Activated CD8-positive, alpha-beta memory T cell treated with anti-CD3 and anti-CD28 coated beads, Interleukin-2, amount 50 U/mL, for 4 hours (primary cell): ENCODE data around the gene PIWIL4.
"Not testable (repeated sequence)": the region's sequence is repeated elsewhere in the genome, so short reads cannot be mapped to it uniquely, and the experiment has no call there.

Source experiments
- DNase-seq: peaks from one replicate; pipeline ENCODE4 v3.0.0-alpha.2; 2020

Gene PIWIL4

DNA sequence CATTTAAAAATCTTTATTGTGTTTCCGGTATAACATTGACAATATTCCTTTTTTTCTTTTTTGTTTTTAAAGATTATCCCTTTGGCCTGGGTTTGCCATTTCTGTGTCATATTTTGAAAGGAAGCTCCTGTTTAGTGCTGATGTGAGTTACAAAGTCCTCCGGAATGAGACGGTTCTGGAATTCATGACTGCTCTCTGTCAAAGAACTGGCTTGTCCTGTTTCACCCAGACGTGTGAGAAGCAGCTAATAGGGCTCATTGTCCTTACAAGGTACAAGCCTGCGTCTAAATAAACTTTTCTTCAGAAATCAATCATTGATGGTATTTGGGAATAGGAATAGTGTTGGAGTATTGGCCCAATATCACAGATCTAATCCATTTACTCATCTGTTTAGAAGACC is 19.8 kb downstream of the PIWIL4 start:
- DNase-seq, result no peak

DNA sequence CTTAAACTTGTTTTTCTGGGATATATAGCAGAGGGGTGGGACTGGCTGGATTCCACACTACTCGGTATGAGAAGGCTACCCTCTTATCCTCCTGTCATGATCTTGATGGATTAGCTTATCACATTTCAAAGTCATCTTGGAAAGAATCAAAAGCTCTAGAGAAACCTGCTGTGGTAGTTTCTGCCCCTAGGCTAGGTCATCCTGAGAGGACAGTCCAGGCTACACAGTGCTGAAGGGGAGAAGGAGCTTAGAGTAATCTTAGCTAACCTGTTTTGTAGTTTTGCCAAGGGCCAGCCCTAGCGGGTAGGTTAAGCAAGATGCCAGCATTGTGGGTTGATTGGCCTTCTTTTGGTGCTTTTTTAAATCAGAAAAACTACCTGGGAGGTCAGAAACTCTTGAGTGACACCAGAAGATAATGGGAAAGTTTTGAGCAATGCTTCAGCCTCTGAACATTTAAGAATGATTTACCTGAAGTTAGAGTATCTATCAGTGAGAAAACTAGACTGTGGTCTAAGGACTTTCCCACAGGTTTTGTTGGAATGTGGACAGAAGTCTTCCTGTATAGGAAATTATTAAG is 21.3 kb downstream of the PIWIL4 start:
- no peak for DNase-seq

DNA sequence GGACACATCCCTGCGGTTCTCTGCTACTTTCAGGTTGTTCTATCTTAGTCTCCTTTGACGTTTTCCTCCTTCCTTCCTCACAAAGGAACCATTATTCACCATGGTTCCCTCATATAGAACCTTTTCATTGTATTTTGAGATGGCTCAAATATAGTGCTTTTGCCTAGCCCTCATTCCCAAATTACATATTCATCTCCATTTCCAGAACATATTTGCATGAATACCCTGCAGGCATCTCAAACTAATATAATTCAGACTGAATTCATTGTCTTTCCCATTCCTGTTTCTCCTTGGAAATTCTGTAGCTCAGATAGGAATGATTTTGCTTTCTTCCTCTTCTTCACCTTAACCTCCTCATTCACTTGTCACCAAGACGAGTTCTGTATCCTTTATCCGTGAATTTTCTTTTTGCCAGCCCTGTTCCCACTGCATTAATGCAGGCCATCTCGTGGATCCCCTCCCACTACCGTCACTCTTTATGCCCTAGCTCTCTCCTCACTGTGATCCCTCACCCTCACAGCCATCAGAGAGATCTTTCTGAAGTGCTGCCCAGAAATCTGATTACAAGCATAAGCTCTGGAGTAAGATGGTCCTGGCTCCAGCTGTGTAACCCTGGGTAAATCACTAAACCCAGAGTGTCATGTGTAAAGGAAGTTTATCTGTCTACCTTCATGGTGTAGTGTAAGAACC is 23.3 kb downstream of the PIWIL4 start:
- DNase-seq, result no peak

DNA sequence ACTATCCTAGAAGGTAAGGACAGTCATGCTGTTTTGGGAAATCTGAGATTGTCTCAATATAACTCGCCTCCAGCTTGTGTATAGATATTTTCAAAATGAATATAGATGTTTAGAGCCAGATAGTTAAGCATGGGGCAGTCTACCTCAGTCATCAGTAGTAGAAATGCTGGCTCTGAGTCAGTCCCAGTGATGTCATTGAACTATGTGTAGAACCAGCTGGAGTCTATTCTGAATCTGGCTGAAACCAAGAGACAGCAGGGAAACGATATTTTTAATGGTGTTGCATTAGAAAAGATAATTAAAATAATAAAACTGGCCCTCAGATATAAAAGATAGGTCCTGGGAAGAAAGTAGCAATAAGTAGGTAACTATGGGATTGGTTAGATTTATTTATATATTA is 25.9 kb downstream of the PIWIL4 start:
- no peak for DNase-seq

DNA sequence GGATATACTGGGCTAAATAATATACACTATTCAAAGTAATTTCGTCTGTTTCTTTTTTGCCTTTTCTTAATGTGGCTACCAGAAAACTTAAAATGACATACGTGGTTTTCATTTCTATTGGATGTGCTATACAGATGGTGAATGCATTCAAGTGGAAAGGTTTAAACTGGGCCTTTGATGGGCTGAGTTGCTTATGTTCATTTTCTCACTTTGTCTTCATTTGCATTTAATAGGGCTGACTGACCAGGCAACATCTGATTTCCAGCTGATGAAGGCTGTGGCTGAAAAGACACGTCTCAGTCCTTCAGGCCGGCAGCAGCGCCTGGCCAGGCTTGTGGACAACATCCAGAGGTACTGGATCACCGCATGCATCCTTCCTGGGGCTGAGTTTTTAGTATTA is 27.9 kb downstream of the PIWIL4 start:
- DNase-seq, result no peak

DNA sequence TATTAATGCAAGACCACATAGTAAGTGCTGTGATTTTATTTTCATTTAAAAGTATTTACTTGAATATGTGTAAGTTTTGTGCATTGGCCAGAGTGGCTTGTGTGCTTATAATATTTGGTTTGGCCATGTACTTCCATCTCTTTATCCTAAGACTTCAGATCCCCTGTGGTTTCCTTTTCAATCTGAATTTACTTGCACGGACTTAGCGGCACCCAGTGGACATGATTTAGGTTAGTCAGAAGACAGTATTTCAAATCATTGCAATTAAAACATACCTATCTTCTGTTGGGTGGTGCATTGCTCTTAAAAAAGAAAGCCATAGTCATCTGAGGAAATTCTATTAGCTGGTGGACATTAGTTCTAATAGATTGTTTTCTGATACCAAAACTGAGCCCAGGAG is 30.7 kb downstream of the PIWIL4 start:
- no peak for DNase-seq

DNA sequence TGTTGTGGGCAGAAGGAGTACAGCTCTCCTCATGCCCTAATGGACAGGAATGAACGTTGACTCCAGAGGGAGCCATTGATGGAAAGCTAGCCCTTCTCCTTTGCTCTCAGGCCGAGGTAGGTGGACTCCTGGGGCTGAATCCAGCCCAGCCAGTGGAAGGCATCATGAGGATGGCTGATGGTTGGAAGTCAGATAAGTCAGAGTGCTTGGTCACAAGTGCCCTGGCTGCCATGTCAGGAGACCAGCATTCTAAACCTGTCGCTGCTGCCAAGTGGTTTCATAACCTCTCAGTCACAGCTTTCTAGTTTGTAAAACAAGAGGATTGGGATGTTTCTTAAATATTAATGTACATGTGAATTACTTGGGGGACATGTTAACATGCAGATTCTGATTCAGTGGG is 32.3 kb downstream of the PIWIL4 start:
- no peak for DNase-seq

DNA sequence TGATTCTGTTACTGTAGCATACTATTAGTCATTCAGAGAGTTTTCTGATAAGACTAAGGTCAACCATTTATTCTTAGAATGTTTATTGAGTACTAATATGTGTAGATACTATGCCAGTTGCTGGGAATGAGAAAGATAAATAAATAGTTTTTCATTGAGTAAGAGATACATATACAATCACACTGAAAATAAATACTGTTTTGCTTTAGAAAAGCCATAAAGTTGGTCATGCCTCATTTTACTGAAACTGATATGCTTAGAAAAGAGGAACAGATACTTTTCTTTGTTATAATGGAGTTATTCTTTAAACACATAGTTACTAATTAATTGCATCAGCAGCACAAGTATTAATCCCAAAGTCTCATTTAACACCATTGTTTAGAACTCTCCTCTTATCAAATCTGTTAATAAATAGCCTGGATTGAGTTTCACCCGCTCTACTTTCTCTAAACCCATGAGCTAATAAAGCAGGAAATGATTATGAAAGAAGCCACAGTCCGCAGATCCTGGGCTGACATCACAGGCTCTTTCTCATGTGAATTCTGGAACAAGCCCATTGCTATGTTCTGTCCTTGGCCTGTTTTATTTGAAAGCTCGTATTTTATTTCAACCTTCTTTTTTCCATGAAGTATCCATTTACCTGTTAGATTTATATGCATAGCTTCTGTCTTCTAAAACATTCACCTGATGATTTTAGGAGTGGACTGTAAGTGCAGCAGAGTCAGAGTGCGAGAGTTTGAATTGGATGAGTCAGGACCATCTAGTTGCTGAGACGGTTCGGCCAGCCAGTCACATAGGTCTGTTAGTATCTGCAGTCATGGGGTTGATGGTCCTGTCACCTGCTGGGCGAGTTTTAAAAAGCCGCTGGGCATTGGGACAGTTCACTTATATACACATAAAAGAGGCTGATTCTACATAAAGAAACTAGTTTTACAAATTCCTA is 35.5 kb downstream of the PIWIL4 start:
- peak; percentile 38 for DNase-seq

DNA sequence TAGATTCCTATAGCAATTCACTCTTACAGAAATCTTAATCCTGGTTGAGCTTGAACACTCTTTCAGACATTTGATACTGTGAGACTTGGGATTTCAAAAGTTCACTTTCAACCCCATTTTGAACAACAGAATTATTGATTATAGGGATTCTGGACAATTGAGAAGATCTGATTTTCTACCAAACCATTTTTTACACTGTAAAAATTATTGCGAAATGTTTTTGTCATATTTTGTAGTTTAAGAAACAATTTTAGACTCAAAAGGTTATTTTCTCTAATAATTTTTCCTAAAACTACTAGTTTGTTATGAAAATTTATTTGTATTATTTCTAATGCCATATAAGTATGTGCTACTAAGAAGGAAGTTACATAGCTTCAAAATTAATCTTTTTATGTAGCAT is 36.4 kb downstream of the PIWIL4 start:
- no peak for DNase-seq

DNA sequence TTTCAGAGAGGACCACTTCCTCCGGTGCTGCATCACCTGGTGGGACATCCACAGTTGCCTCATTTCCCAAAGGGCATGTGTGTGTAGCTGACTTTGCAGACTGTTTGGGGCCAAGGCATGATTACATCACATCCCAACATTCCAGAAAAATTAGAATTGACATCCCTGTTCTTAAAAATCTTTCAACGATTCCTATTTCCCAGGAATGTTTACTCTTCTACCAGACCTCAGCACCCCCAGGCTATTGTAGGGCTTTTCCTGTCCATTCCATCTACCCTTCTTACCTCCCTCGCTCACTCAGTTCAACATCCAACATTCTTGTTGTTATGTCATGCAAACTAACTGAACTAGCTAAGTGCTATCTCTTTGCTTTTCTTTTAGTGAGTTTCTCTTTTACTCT is 37.3 kb downstream of the PIWIL4 start:
- no peak for DNase-seq

DNA sequence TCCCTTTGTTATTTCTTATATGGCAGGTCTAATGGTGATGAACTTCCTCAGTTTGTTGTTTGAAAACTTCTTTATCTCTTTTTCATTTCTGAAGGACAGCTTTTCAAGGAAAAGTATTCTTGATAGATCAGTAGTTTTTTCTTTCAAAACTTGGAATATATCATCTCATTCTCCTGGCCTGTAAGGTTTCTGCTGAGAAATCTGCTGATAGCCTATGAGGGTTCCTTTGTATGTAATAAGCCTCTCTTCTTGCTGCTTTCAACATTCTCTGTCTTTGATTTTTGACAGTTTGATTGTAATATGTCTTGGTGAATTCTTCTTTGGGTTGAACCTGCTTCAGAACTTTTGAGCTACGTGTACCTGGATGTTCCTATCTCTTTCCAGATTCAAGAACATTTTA is 46.0 kb downstream of the PIWIL4 start:
- no peak for DNase-seq

DNA sequence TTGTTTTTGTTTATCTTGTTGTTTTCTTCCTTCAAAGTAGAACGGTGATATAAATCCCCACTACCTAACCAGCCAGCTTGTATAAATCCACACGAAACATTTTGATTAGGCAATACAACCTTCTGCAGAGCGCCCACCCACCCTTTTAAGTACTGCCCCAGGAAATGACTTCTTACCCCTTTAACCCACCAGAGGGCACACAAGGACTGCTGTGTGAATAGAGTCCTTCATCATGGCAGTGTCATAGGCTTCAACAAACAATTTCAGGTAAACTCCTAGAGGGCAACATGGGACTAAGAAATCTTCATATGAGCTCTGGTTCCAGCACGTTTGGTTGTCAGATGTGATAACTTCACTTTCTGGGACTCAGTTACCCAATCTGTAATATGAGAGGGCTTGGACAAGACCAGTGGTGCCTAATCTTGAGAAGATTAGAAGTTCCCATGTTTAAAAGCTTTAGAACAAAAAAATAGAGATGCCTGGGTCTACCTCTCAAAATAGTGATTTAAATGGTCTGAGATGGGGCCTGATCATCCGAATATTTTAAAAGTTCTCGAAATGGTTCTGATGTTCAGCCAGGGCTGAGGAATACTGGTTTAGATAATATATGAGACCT is 56.1 kb downstream of the PIWIL4 start:
- peak; percentile 17 for DNase-seq

DNA sequence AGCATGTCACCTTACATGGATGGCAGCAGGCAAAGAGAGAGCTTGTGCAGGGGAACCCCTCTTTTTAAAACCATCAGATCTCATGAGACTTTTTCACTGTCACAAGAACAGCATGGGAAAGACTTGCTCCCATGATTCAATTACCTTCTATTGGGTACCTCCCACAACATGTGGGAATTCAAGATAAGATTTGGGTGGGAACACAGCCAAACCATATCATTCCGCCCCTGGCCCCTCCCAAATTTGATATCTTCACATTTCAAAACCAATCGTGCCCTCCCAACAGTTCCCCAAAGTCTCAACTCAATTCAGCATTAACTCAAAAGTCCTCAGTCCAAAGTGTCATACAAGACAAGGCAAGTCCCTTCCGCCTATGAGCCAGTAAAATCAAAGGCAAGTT is 58.3 kb downstream of the PIWIL4 start:
- DNase-seq, result not testable (repeated sequence)

DNA sequence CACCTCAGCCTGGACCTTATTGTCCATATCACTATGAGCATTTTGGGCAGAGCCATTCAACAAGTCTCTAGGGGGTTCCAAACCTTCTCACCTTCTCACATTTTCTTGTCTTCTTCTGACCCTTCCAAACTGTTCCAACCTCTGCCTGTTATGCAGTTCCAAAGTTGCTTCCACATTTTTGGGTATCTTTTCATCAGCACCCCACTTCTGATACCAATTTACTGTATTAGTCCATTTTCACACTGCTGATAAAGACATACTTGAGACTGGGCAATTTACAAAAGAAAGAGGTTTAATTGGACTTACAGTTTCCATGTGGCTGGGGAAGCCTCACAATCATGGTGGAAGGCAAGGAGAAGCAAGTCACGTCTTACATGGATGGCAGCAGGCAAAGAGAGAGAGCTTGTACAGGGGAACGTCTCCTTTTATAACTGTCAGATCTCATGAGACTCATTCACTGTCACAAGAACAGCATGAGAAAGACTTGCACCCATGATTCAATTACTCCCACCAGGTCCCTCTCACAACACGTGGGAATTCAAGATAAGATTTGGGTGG is 59.9 kb downstream of the PIWIL4 start:
- not testable (repeated sequence) for DNase-seq

DNA sequence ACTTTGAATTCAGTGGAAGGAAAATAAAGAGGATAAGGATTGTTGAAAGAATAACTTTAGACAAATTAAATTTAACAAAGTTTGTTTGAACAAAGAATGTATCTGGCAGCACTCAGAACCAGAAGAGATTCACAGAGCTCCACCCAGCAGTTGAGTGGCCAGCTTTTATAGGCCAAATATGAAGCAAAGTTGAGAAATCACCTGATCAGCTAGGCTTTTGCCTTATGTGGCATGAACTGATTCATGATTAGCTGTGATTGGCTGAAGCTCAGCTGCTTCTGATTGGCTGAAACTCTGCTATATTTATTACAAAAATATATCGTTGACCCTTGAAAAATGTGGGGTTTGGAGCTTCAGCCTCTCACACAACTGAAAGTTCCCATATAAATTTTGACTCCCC is 62.6 kb downstream of the PIWIL4 start:
- no peak for DNase-seq

DNA sequence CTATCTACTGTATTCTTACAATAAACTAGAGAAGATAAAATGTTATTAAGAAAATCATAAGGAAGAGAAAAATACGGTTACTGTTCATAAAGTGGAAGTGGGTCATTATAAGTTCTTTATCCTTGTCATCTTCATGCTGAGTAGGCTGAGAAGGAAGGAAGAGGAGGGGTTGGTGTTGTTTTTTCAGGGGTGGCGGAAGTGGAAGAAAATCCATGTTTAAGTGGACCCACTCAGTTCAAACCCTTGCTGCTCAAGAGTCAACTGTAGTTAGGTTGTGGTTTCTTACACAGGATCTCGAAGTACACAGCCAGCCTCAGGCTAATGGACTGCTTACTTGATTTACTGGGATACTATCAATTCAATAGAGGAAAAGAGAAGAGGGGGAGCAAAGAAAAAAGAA is 63.1 kb downstream of the PIWIL4 start:
- no peak for DNase-seq

DNA sequence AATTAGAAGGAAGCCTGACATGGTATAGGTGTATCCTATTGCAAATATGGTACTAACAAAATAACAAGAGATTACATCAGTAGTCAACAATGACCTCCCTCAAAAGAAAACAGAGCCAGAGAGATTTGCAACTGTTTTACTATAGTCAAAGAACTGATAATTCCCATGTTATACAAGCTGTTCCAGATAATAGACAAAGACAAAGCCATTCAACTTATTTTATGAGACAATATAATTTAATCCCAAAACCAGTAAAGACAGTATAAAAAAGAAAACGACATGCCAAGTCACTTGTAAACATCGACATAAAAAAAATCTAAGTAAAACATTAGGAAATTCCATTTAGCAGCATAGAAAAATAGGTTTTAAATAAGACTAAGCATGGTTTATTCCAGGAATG is 65.2 kb downstream of the PIWIL4 start:
- DNase-seq, result no peak

DNA sequence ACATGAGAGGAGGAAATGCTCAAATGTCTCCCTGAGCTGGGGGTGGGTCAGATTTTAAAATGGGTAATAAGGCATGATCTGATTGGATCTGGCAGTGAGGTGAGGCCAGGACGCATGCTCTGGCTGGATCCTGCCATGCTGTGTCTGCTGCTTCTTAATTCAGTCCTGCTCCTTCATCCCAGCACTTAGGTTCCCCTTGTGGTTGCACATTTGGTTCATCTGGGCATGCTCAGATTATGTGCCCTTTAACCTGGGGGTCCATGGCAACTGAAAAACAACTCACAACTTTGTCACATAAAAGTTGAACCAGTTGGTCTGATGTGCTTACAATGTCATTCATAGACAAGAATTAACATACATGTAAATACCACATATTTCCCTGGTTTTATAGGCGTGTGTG is 67.9 kb downstream of the PIWIL4 start:
- DNase-seq, result no peak

DNA sequence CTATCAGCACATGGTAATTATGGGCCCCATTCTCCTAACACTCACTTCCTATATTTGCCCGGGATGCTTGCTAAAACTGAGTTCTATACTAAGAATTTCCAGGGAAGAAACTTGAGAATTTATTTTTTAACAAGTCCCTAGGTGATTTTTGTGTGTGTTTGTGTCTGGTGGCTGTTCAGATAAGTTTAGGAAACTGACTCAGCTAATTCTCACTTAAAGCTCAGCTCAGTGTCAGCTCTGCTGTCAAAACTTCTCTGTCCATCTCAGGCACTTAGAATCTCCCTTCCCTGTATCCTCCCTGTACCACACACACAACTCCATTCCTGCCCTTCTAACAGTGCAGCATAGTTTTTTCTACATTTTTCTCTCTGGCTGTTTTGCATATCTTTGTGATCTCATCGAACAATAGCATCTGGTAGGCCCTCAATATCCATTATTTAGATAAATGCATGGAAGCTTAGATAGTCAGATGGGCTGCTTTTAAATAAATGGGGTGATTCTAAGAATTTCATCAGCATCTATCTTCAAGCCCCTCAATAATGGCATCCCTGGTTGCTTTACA is 69.3 kb downstream of the PIWIL4 start:
- DNase-seq, result no peak

DNA sequence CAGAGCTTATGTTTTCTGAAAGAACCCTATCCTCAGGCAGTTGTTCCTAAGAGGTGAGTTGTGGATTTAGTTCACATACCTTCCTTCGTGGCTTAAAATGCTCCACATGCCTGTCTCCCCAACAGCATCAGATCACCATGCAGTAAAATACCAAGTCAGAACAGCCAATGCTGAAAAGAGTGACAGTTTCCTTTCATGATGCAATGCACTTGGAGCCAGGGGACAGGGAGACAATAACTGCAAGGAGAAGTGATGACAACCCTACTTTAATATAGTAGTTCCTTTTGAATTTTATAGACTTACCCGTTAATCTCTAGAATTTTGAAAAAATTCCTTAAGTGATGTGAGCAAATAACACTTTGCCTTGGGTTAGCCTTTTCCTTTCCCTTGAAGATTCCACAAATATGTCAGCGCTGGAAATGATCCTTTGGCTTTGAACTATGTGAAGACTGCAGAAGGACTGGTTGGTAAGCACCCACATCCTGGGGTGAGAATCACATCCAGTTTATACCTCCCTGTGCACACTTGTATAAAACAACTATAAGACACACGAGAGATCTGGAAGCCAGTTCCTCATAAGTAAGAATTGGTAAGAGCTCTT is 71.2 kb downstream of the PIWIL4 start:
- DNase-seq, result no peak

DNA sequence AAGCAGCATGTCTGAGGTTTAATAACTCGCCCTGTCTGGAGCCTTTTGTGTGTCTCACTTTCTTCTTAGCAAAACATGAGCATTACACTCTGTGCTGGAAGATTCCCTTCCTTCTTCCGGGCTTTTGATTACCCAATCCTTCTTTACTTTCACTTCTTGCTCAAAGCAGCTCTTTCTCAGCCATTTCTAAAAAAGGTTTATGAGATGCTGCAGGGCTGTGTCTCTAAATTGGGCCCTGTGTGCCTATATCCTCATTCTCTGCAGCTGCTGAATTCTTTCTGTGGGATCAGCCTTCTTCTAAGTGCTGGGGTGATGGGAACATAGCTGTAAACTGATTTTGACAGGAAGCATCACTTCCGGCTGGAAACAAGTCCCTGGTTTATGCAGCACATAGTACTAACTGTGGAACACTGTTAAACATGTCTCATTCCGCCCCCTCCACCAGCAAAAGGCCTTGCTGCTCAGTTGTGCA is 71.8 kb downstream of the PIWIL4 start:
- no peak for DNase-seq
